Myocyte (in vitro differentiated cells): ENCODE measurements around the gene DNAJB5. TPM values are rescaled to one million over a fixed set of nuclear protein-coding genes. Genes with fewer than 3 reads are reported as not detected.
A peak's percentile ranks its signal among the peaks of the same experiment; 100 is the strongest.
"Not testable (repeated sequence)": the region's sequence is repeated elsewhere in the genome, so short reads cannot be mapped to it uniquely, and the experiment has no call there.

Experiments
- DNase-seq: peaks from one replicate; pipeline ENCODE4 v3.0.0-alpha.2; 2012; ENCODE audit warnings: low read depth
- total RNA-seq: library from RNA; depleted of rRNA; stranded (reverse); fragments of >200 nt; gene quantifications from 2 replicates; pipeline ENCODE4 v1.2.3, GENCODE V29; 2014

Gene DNAJB5
- total RNA-seq, 1 donor from 2014 or later = 71.7 TPM

- DNase-seq = no peak
These were observed 8.7 kb downstream of the DNAJB5 start for GRCh38 chr9:34998266-34998665.

- DNase-seq = no peak
These were observed 10.0 kb downstream of the DNAJB5 start for GRCh38 chr9:34999576-34999975.

GRCh38 chr9:35000535-35001284, 11.2 kb downstream of the DNAJB5 start:
- peak; percentile 28 for DNase-seq

GRCh38 chr9:35001285-35001677, 11.7 kb downstream of the DNAJB5 start:
- no peak for DNase-seq

- DNase-seq = no peak
These were observed 12.4 kb downstream of the DNAJB5 start for GRCh38 chr9:35001803-35002502.

GRCh38 chr9:35002623-35003022, 13.1 kb downstream of the DNAJB5 start:
- no peak for DNase-seq

GRCh38 chr9:35004299-35004698, 14.8 kb downstream of the DNAJB5 start:
- DNase-seq = not testable (repeated sequence)

- no peak for DNase-seq
These were observed 20.9 kb downstream of the DNAJB5 start for GRCh38 chr9:35010351-35010958.

- DNase-seq = no peak
These were observed 25.0 kb downstream of the DNAJB5 start for GRCh38 chr9:35014517-35014916.

GRCh38 chr9:35023443-35023842, 33.9 kb downstream of the DNAJB5 start:
- DNase-seq = not testable (repeated sequence)

- DNase-seq = no peak
These were observed 37.1 kb downstream of the DNAJB5 start for GRCh38 chr9:35026671-35027070.

GRCh38 chr9:35027374-35027773, 37.8 kb downstream of the DNAJB5 start:
- no peak for DNase-seq

- DNase-seq = no peak
These were observed 38.3 kb downstream of the DNAJB5 start for GRCh38 chr9:35027860-35028259.

GRCh38 chr9:35028341-35028740, 38.8 kb downstream of the DNAJB5 start:
- DNase-seq = no peak

- no peak for DNase-seq
These were observed 39.7 kb downstream of the DNAJB5 start for GRCh38 chr9:35029241-35029640.

- DNase-seq = no peak
These were observed 40.3 kb downstream of the DNAJB5 start for GRCh38 chr9:35029852-35030251.

GRCh38 chr9:35033101-35033500, 43.6 kb downstream of the DNAJB5 start:
- no peak for DNase-seq

- DNase-seq = no peak
These were observed 46.5 kb downstream of the DNAJB5 start for GRCh38 chr9:35035851-35036701.

GRCh38 chr9:35042081-35042604, 52.6 kb downstream of the DNAJB5 start:
- DNase-seq = peak; percentile 70

- peak; percentile 19 for DNase-seq
These were observed 53.5 kb downstream of the DNAJB5 start for GRCh38 chr9:35042891-35043545.

- DNase-seq = no peak
These were observed 54.5 kb downstream of the DNAJB5 start for GRCh38 chr9:35044071-35044470.
